Uterus (tissue), 2 donors: ENCODE data around the gene CPZ.

Experiments used
- CTCF ChIP-seq, 4 experiments: fragments of 200-600 bp in 2 of 4; fragments of 450-650 bp in 2 of 4; sonication (generic) in 2 of 4; IDR thresholded peaks; one replicate each; pipeline ENCODE4 v1.5.1; 2016 to 2019; ENCODE audit warnings: antibody characterized with exemption in 4 of 4, mild to moderate bottlenecking in 2 of 4, moderate library complexity in 1 of 4
- POLR2A ChIP-seq, 2 donors: fragments of 450-650 bp; IDR thresholded peaks; one replicate each; pipeline ENCODE4 v1.6.1; 2016; ENCODE audit warnings: antibody characterized with exemption in 2 of 2, mild to moderate bottlenecking in 1 of 2, moderate library complexity in 1 of 2

- no peak for TF ChIP-seq CTCF (IDR thresholded peaks at IDR 0.05)
- no peak for TF ChIP-seq POLR2A (IDR thresholded peaks at IDR 0.05)
These were observed 23.6 kb downstream of the CPZ start for GRCh38 chr4:8615921-8616787.
